Gastrocnemius medialis (tissue), 4 donors: ENCODE results near the gene FHOD3.

Source experiments
- POLR2A ChIP-seq, 2 donors: fragments of 450-650 bp; IDR thresholded peaks; one replicate each; pipeline ENCODE4 v1.6.1; 2017; ENCODE audit warnings: antibody characterized with exemption in 2 of 2, mild to moderate bottlenecking in 2 of 2, moderate library complexity in 2 of 2
- TF ChIP-seq, protein P1 (sequence below), 5 experiments: fragments of 450-650 bp in 3 of 5; fragments of 200-600 bp in 2 of 5; sonication (generic) in 2 of 5; IDR thresholded peaks in 4 of 5; conservative IDR thresholded peaks in 1 of 5; 1 replicate in 4 of 5; 2 replicates in 1 of 5; pipeline ENCODE4 v1.5.1; 2016 to 2019; ENCODE audit warnings: antibody characterized with exemption in 5 of 5, mild to moderate bottlenecking in 3 of 5, moderate library complexity in 3 of 5

DNA sequence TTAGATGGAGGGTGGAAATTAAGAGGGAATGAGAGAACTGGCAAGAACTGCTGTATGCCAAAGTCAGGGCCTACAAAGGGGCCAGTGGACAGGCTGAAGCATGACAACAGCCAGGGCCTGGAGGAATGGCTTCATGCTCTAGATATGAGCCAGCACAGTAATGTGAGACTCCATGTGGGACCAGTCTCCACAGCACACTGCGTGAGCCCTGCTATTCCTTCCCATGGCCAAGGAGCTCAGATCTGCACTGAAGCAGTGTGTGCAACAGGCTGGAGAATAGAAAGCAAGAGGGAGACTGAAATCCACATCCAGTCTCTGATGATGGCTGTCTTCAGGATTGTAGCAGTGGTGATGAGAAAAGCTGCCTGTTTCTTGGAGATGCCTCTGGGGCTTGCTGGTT lies 368.4 kb downstream of the FHOD3 start:
- TF ChIP-seq, protein P1, sequence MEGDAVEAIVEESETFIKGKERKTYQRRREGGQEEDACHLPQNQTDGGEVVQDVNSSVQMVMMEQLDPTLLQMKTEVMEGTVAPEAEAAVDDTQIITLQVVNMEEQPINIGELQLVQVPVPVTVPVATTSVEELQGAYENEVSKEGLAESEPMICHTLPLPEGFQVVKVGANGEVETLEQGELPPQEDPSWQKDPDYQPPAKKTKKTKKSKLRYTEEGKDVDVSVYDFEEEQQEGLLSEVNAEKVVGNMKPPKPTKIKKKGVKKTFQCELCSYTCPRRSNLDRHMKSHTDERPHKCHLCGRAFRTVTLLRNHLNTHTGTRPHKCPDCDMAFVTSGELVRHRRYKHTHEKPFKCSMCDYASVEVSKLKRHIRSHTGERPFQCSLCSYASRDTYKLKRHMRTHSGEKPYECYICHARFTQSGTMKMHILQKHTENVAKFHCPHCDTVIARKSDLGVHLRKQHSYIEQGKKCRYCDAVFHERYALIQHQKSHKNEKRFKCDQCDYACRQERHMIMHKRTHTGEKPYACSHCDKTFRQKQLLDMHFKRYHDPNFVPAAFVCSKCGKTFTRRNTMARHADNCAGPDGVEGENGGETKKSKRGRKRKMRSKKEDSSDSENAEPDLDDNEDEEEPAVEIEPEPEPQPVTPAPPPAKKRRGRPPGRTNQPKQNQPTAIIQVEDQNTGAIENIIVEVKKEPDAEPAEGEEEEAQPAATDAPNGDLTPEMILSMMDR (IDR thresholded peaks at IDR 0.05 in 4 of 5, conservative IDR thresholded peaks at IDR 0.05 in 1 of 5) = no peak
- TF ChIP-seq POLR2A (IDR thresholded peaks at IDR 0.05) = no peak
